H1 (cell line): ENCODE results near the gene LANCL3. TPM values are rescaled to one million over a fixed set of nuclear protein-coding genes. Genes with fewer than 3 reads are reported as not detected.

Experiments used
- ATF2 ChIP-seq: IDR thresholded peaks from 2 replicates; pipeline ENCODE4 v1.6.1; 2012; ENCODE audit warnings: low read length, inconsistent platforms
- CEBPB ChIP-seq: IDR thresholded peaks from 2 replicates; pipeline ENCODE4 v1.6.1; 2012; ENCODE audit warnings: low read depth, low read length
- CREB1 ChIP-seq: IDR thresholded peaks from 2 replicates; pipeline ENCODE4 v1.6.1; 2012; ENCODE audit warnings: inconsistent platforms
- EGR1 ChIP-seq: IDR thresholded peaks from 2 replicates; pipeline ENCODE4 v1.6.1; 2011; ENCODE audit warnings: low read depth, low read length, borderline replicate concordance
- EZH2 ChIP-seq: fragments of 200-600 bp; sonication (generic); IDR thresholded peaks from 2 replicates; pipeline ENCODE4 v1.7.1; 2012; ENCODE audit warnings: low read depth, mild to moderate bottlenecking, moderate library complexity, low read length, inconsistent platforms; ENCODE audit not compliant: severe bottlenecking
- HDAC6 ChIP-seq: IDR thresholded peaks from one replicate; pipeline ENCODE4 v1.7.1; 2012; ENCODE audit warnings: low read depth, mild to moderate bottlenecking, inconsistent platforms, low read length, moderate library complexity
- POU5F1 ChIP-seq: IDR thresholded peaks from 2 replicates; pipeline ENCODE4 v1.6.1; 2011; ENCODE audit warnings: low read depth, mild to moderate bottlenecking, low read length, moderate library complexity
- RAD21 ChIP-seq, 2 experiments: IDR thresholded peaks in 1 of 2; conservative IDR thresholded peaks in 1 of 2; 2 replicates each; pipeline ENCODE4 v1.6.1; 2011; ENCODE audit warnings: low read depth in 2 of 2, low read length in 2 of 2, improper control_type of control experiment in 1 of 2, inconsistent platforms in 1 of 2, mild to moderate bottlenecking in 1 of 2, moderate library complexity in 1 of 2
- SRF ChIP-seq: IDR thresholded peaks from 2 replicates; pipeline ENCODE4 v1.6.1; 2011; ENCODE audit warnings: mild to moderate bottlenecking, low read depth, low read length, moderate library complexity
- polyA plus RNA-seq, 7 experiments: library from polyadenylated mRNA; depleted of rRNA in 3 of 7; stranded (reverse) in 5 of 7; unstranded in 2 of 7; fragments of >200 nt in 5 of 7; fragments of 200-250 nt in 2 of 7; gene quantifications; 1 replicate in 5 of 7; 2 replicates in 1 of 7; 4 replicates in 1 of 7; pipeline versions ENCODE4 v1.2.1 to v1.2.3, GENCODE V29; 2011 to 2013; ENCODE audit warnings: missing spikeins in 2 of 7, mixed read lengths in 2 of 7
- total RNA-seq: library from RNA; stranded (reverse); fragmentation: NEBNext Ultra II Directional; extraction: Animal tissue kit (Norgen Biotek cat#: 25700); gene quantifications from 2 replicates; pipeline ENCODE4 v1.2.1, GENCODE V29; 2021

The LANCL3 gene
- total and polyA plus RNA-seq, 2 of the 8 experiments (the other 6 are each of a cell fraction or from before 2014, with no cell fraction given), result 0.11 to 0.37 TPM

GRCh38 chrX:37603938-37604409 is 32.5 kb downstream of the LANCL3 start (continued):
- TF ChIP-seq CEBPB (no peak), POU5F1 (no peak), EGR1 (no peak), RAD21 (IDR thresholded peaks at IDR 0.05 in 1 of 2, conservative IDR thresholded peaks at IDR 0.05 in 1 of 2; ENCODE audit: low read depth in 2 of 2, low read length in 2 of 2) (no peak), SRF (no peak), CREB1 (no peak), EZH2 (no peak), HDAC6 (no peak), ATF2 (no peak)
- TF ChIP-seq, all 59 proteins: peak for 0
